Measurements from ENCODE around the gene HBS1L. TPM values are rescaled to one million over a fixed set of nuclear protein-coding genes. Genes with fewer than 3 reads are reported as not detected.

Gene HBS1L
- total RNA-seq, 4 donors from 2014 or later: 35.4 to 50.2 (median 45.5) TPM

DNA sequence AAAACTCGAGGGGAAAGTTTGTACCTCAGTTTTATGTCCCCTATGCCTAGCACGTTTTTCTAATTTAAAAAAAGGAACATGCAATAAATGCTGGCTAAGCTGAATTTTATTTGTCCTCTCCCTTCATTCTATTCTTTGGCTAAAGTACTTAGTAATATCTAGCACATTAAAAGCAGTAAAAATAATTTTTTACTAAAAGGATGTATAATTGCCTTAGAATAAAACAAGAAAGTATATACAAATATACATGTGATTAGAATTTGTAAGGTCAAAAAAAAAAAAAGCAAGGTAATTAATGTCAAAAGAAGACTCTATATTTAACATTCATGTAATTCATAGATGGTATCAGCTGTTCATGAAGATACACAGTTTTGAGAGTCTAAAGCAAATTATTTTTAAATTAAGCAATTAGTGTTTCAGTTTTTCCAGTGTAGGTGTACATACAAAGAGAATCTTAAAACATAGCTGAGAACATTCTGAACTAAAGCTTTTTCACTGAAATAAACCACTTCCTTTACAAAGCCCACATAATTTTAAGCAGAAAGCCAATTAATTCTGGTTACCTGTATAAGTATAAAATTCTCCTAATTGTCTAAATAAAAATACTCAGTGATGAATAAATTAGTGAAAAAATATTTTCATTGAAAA, 32.4 kb downstream of the HBS1L start:
- TF ChIP-seq, protein P1, sequence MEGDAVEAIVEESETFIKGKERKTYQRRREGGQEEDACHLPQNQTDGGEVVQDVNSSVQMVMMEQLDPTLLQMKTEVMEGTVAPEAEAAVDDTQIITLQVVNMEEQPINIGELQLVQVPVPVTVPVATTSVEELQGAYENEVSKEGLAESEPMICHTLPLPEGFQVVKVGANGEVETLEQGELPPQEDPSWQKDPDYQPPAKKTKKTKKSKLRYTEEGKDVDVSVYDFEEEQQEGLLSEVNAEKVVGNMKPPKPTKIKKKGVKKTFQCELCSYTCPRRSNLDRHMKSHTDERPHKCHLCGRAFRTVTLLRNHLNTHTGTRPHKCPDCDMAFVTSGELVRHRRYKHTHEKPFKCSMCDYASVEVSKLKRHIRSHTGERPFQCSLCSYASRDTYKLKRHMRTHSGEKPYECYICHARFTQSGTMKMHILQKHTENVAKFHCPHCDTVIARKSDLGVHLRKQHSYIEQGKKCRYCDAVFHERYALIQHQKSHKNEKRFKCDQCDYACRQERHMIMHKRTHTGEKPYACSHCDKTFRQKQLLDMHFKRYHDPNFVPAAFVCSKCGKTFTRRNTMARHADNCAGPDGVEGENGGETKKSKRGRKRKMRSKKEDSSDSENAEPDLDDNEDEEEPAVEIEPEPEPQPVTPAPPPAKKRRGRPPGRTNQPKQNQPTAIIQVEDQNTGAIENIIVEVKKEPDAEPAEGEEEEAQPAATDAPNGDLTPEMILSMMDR (IDR thresholded peaks at IDR 0.05; ENCODE audit: low read depth): no peak

DNA sequence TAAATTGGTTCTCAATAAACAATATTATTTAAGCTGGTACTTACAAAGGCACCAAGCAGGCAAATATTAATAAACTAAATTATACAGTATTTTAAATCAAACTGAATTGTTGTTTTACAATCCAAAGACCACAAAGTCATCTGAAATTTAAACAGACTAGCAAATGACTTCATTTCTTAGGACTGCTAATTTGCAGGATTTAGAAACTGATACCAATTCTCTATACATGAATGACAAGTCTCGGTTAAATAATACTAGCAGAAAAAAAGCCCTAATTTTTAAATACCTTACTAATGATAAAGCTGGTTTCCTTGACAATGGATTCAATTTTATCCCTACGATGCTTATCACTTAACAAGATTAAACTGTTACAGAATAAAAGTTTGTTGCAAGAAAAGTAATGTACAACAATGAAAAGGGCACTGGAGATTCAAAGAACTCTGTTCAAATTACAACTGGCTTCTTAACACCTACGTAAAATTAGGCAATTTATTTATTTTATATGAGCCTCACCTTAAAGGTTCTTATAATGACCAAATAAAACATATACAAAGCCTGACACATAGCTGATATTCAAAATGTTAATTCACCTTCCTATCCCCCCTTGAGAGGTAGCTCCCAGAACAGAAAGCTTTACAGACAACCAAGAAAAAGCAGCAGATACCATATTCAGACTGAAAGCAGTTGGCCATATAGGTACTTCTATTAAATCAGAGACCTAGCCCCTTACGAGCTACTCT, 33.1 kb downstream of the HBS1L start:
- TF ChIP-seq, protein P1 (IDR thresholded peaks at IDR 0.05; ENCODE audit: low read depth): no peak

DNA sequence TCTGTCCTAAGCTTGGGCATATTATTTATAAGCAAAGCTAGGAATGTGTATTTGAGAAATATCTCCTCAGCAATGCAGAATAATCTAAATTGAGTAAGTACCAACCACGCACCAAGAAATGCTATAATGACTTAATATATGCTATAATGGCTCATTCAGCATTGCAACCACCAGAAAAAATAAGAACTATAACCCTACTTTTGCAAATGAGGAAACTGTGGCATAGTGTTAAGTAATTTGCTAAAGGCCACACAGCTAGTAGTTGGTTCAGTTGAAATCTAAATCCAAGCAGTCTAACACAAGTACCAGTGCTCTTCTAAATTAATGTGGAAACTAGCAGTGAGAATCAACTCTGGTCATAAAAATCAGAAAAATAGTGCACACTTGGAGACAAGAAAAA, 35.7 kb downstream of the HBS1L start:
- TF ChIP-seq, protein P1 (IDR thresholded peaks at IDR 0.05; ENCODE audit: low read depth): no peak

DNA sequence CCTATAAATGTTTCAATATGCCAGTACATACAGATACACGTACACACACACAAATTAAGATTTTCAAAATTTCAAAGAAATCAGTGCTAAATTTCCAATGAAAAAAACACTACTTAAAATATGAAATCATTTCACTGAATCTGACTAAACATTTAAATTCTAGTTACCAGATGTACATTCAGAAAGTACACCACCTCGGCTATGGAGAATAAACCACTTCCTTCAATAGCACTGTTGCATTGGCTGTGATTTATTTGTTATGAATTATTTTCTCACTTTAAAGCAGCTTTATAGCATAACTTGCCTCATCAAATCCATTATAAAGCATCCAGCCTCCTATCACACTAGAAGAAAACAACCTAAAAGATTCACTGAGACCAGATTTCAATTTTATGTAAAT, 36.6 kb downstream of the HBS1L start:
- TF ChIP-seq, protein P1 (IDR thresholded peaks at IDR 0.05; ENCODE audit: low read depth): no peak

DNA sequence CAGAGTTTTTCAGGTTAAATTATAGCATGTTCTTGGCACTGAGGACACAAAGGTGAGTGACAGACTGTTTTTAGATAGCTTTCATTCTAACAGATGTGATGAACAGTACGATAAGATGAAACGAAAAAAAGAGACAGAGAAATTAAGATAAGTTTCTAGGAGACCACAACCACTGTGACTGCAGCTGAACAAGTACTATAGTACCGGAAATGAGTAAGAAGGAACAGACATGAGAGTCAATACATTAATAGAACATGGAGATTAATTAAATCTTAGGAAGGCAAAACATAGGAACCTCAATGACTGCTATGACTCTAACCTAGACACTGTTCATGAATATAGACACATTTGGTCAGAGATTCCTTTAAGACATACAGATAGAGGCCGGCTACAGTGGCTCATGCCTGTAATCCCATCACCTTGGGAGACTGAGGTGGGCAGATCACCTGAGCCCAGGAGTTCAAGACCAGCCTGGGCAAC, 40.2 kb downstream of the HBS1L start:
- TF ChIP-seq, protein P1 (IDR thresholded peaks at IDR 0.05; ENCODE audit: low read depth): no peak

DNA sequence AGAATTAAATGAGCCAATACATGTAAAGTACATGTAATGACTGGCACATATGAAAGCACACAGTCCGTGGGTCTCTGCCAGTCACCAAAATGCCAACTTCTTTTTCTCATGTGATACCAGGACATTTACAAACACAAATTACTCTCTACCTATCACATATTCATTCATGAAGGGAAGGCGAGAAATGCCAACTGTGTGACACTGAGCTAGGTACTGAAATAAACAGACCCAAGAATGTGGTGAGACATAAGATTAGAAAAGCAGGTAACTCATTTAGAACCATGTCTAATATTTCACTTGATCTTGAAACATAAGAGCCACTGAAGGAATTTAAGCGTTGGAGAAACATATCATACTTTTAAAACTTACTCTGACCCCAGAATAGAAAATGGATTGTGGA, 41.4 kb downstream of the HBS1L start:
- TF ChIP-seq, protein P1 (IDR thresholded peaks at IDR 0.05; ENCODE audit: low read depth): no peak

DNA sequence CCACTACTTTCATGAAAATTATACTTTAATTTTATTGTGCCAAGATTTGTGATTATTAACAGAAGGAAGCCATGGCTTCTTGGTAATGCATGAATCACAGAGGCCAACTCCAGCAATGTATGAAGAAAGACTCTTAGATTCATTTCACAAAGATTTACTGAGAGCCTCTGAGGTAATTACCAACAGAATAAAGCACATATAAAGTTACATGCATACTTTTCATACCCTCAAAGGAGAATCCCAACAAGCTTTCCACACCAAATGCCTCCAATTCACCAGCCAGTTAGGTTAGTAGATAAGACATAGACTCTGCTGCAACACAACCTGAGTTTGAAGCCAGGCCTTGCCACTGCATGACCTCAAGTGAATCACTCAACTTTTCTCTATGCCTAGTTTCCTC, 41.9 kb downstream of the HBS1L start:
- TF ChIP-seq, protein P1 (IDR thresholded peaks at IDR 0.05; ENCODE audit: low read depth): no peak
